Measurements from ENCODE around the gene FNDC5. TPM values are rescaled to one million over a fixed set of nuclear protein-coding genes. Genes with fewer than 3 reads are reported as not detected.

FNDC5 gene
- total RNA-seq, 1 donor from 2014 or later: 28.7 TPM

DNA sequence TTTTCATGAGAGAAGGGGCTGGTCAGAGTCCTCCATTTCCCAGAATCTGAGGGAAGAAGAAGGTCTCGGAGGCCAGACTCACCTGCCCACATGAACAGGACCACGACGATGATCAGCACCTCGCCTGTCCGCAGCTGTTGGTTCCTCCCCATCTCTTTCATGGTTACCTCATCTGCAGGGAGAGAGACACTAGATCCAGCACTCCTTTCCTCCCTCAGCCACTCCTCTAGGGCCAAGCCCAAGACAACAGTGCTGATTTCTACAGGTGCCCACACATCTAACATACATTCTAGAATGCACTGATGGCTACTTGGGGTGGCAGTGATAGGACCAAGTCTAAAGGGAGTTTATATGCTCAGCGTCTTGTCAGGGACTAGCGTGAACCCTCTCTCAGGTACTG, 3.0 kb downstream of the FNDC5 start:
- peaks cover 6% of the 10 kb centered on the region for H3K36me3 Mint-ChIP-seq (ENCODE audit: low read depth)
- H3K9me3 Mint-ChIP-seq: no peaks in the 10 kb centered on the region
- H3K27me3 Mint-ChIP-seq (ENCODE audit: low read depth): peaks cover 28% of the 10 kb centered on the region
- peaks cover 24% of the 10 kb centered on the region for H3K4me1 Mint-ChIP-seq
- H3K27ac Mint-ChIP-seq (ENCODE audit: unreplicated experiment): no peak overlapping the region
- H3K4me3 Mint-ChIP-seq: no peak overlapping the region
- DNase-seq (ENCODE audit: low read depth, low spot score): no peak
- TF ChIP-seq, protein P1, sequence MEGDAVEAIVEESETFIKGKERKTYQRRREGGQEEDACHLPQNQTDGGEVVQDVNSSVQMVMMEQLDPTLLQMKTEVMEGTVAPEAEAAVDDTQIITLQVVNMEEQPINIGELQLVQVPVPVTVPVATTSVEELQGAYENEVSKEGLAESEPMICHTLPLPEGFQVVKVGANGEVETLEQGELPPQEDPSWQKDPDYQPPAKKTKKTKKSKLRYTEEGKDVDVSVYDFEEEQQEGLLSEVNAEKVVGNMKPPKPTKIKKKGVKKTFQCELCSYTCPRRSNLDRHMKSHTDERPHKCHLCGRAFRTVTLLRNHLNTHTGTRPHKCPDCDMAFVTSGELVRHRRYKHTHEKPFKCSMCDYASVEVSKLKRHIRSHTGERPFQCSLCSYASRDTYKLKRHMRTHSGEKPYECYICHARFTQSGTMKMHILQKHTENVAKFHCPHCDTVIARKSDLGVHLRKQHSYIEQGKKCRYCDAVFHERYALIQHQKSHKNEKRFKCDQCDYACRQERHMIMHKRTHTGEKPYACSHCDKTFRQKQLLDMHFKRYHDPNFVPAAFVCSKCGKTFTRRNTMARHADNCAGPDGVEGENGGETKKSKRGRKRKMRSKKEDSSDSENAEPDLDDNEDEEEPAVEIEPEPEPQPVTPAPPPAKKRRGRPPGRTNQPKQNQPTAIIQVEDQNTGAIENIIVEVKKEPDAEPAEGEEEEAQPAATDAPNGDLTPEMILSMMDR (conservative IDR thresholded peaks at IDR 0.05): no peak

DNA sequence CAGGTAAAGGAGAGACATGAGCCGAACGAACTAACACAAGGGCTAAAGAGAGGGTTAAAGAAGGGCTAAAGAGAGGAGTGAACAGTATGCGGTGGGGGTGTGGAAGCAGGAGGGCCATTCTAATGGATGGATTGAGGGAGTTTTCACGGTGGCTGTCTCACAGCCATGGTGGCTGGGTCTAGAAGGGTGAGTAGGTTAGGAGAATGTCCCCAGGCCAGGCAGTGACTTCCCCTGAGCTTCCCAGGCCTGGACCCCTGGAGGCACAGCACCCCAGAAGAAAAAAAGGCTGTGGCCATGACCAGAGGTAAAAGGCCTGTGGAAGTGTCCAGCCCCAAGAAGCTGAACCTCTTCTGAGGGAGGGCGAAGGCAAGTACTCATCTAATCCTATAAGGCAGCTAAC, 3.6 kb downstream of the FNDC5 start:
- Mint-ChIP-seq H3K36me3 (ENCODE audit: low read depth) (peaks cover 9% of the 10 kb centered on the region), H3K27ac (ENCODE audit: unreplicated experiment) (no peak overlapping the region), H3K4me1 (peaks cover 22% of the 10 kb centered on the region), H3K4me3 (peak overlapping the region; percentile 44), H3K9me3 (no peaks in the 10 kb centered on the region), H3K27me3 (ENCODE audit: low read depth) (peaks cover 25% of the 10 kb centered on the region)
- TF ChIP-seq, protein P1 (conservative IDR thresholded peaks at IDR 0.05): no peak
- DNase-seq (ENCODE audit: low read depth, low spot score): no peak

DNA sequence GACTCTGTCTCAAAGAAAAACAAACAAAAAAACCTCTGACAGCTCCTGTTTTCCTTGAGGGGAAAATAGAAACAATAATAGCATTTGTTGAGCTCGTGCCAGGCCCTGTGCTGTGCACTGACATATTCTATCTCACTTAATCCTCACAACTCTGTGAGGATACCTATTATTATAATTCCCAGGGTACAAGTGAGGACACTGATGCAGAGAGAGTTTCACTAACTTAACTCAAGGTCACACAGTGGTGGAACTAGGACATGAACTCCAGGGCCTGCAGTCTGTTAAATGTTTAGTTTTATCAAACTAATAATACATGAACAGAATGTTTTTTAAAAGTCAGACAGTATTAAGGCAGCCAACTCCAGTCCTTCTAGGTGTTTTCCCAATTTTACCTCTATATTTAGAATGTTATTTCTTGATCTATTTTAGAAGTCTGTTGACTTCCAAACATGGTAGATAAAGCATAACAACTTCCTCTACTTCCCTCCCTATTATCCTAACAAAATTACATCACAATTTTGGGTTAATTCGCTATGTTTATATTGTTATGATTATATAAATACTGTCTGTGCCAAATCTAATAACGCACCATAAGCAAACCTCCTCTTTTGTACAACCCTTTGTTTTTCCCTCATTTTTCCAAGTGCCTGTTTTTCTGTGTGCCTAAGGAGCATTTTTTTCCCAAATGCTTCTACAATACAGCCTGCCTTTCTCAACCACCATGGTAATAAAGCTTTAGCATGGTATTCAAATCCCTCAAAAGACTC, 4.9 kb downstream of the FNDC5 start:
- no peak for DNase-seq (ENCODE audit: low read depth, low spot score)
- no peak overlapping the region for H3K4me3 Mint-ChIP-seq
- TF ChIP-seq, protein P1 (conservative IDR thresholded peaks at IDR 0.05): no peak
- no peaks in the 10 kb centered on the region for H3K9me3 Mint-ChIP-seq
- H3K27me3 Mint-ChIP-seq (ENCODE audit: low read depth): peaks cover 13% of the 10 kb centered on the region
- H3K4me1 Mint-ChIP-seq: peaks cover 16% of the 10 kb centered on the region
- peaks cover 9% of the 10 kb centered on the region for H3K36me3 Mint-ChIP-seq (ENCODE audit: low read depth)
- no peak overlapping the region for H3K27ac Mint-ChIP-seq (ENCODE audit: unreplicated experiment)

DNA sequence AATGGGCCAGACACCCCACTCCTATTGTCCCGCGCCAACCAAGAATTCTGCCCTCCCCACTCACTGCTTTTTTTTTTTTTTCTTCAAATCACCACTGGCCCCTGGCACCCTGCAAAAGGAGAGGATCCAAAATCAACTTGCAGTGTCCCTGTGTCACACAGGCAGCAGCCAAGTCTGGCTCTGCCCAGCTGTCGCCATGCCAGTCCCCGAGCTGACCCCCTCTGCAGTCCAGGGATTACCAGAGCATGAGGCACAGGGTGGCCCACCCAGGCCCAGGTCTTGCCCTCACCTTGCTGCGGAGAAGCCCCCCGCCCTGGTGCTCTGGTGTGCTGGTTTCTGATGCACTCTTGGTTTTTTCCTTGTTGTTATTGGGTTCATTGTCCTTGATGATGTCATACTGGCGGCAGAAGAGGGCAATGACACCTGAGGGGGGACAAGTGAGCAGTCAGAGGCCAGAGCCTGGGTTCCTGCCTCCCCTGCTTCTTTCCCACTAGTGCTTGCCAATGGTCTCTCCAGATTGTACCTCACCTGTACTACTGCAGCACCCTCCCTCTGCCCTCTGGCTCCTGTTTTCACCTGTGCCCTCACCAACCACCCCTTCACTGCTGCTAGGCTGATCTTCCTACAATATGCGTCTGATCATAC, 6.2 kb downstream of the FNDC5 start:
- H3K27me3 Mint-ChIP-seq (ENCODE audit: low read depth): peaks cover 5% of the 10 kb centered on the region
- peaks cover 11% of the 10 kb centered on the region for H3K4me1 Mint-ChIP-seq
- no peak overlapping the region for H3K4me3 Mint-ChIP-seq
- no peaks in the 10 kb centered on the region for H3K9me3 Mint-ChIP-seq
- peaks cover 9% of the 10 kb centered on the region for H3K36me3 Mint-ChIP-seq (ENCODE audit: low read depth)
- DNase-seq (ENCODE audit: low read depth, low spot score): no peak
- H3K27ac Mint-ChIP-seq (ENCODE audit: unreplicated experiment): no peak overlapping the region
- TF ChIP-seq, protein P1 (conservative IDR thresholded peaks at IDR 0.05): no peak

DNA sequence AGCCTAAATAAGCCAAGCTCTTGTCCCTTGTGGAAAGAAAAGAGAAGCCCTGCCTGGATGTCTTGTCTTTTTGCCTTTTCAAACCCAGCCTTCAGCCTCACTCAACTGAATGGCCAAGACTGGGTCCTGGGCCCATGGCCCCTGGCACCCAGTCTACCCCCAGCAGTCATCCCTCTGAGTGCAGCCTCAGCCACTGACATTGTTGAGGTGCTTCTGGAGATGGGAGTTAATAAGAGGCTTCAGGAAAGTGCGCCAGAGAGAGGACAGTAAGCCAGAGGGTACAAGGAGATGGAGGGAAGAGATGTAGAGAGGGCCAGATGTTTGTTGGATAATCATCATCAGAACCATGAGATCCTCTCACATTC, 6.8 kb downstream of the FNDC5 start:
- Mint-ChIP-seq H3K27me3 (ENCODE audit: low read depth) (no peaks in the 10 kb centered on the region), H3K9me3 (no peaks in the 10 kb centered on the region), H3K27ac (ENCODE audit: unreplicated experiment) (no peak overlapping the region), H3K4me3 (no peak overlapping the region), H3K4me1 (peaks cover 6% of the 10 kb centered on the region), H3K36me3 (ENCODE audit: low read depth) (peaks cover 9% of the 10 kb centered on the region)
- DNase-seq (ENCODE audit: low read depth, low spot score): no peak
- TF ChIP-seq, protein P1 (conservative IDR thresholded peaks at IDR 0.05): no peak

Data from neural crest cell (in vitro differentiated cells).